C4-2B (cell line): Measurements from ENCODE around the gene PRKAG1.

Experiments used
- CTCF ChIP-seq: fragments of 450-650 bp; conservative IDR thresholded peaks from 2 replicates; pipeline ENCODE4 v1.5.1; 2017; ENCODE audit warnings: mild to moderate bottlenecking
- ZFX ChIP-seq: fragments of 450-650 bp; IDR thresholded peaks from 2 replicates; pipeline ENCODE4 v1.6.1; 2017

DNA sequence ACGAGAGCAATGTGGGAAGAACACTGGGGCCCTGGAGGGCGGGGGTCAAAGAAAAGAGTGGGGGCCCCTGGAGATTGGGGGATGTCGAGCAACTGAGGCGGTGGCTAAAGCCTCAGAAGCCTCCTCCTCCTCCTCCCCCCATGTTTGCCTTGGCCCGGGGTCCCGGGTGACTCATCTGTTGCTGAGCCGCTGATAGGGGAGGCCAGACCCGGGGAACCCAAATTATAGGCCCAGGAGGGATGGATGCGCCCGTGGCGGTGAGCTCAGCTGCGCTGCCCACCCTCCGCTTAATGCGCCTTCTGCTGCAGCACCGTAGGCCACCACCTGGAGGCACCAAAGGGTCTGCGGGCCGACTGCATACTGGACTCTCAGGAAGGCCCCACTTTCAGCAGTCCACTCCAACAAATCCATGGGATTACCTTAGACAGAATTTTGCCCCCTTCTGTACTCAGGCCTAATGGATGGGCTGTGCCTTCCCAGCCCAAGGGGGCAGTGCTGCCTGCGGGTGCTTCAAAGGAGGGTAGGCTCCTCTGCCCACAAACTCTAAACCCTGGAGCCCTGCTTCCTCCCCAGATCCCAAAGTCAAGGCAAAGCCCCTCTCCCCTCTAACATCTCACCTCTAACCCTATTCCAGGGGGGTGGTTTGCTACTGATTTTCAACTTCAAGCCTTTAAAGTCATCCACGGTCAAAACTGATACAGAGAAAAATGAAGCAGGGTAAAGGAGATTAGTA is 44.5 kb downstream of the PRKAG1 start:
- TF ChIP-seq CTCF (no peak; the same call in 1 of the 2 replicates), ZFX (no peak)
